ENCODE results near the gene PPME1.

DNA sequence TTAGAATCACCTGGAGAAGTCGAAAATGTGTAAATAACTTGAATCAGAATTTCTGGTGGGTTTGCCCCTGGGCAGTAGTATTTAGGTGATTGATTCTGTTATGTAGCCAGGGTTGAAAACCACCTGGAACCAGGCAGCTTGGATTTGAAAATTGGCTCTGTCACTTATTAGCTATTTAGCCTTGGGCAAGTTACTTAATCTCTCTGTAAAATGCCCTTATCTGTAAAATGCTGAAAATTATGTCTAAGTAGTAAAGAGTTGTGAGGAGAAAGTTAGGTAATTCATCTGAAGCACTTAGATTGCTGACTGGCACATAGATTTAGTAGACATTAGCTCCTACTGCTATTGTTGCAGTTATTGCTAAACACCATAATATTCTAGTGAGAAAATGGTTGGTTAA lies 49.3 kb downstream of the PPME1 start:
- TF ChIP-seq, protein P1, sequence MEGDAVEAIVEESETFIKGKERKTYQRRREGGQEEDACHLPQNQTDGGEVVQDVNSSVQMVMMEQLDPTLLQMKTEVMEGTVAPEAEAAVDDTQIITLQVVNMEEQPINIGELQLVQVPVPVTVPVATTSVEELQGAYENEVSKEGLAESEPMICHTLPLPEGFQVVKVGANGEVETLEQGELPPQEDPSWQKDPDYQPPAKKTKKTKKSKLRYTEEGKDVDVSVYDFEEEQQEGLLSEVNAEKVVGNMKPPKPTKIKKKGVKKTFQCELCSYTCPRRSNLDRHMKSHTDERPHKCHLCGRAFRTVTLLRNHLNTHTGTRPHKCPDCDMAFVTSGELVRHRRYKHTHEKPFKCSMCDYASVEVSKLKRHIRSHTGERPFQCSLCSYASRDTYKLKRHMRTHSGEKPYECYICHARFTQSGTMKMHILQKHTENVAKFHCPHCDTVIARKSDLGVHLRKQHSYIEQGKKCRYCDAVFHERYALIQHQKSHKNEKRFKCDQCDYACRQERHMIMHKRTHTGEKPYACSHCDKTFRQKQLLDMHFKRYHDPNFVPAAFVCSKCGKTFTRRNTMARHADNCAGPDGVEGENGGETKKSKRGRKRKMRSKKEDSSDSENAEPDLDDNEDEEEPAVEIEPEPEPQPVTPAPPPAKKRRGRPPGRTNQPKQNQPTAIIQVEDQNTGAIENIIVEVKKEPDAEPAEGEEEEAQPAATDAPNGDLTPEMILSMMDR (IDR thresholded peaks at IDR 0.05) = no peak
- TF ChIP-seq EP300 (IDR thresholded peaks at IDR 0.05) = no peak

Measured in stomach (tissue), 4 donors.